ENCODE results near the gene PIGQ.
A peak's percentile ranks its signal among the peaks of the same experiment; 100 is the strongest.

The PIGQ gene

DNA sequence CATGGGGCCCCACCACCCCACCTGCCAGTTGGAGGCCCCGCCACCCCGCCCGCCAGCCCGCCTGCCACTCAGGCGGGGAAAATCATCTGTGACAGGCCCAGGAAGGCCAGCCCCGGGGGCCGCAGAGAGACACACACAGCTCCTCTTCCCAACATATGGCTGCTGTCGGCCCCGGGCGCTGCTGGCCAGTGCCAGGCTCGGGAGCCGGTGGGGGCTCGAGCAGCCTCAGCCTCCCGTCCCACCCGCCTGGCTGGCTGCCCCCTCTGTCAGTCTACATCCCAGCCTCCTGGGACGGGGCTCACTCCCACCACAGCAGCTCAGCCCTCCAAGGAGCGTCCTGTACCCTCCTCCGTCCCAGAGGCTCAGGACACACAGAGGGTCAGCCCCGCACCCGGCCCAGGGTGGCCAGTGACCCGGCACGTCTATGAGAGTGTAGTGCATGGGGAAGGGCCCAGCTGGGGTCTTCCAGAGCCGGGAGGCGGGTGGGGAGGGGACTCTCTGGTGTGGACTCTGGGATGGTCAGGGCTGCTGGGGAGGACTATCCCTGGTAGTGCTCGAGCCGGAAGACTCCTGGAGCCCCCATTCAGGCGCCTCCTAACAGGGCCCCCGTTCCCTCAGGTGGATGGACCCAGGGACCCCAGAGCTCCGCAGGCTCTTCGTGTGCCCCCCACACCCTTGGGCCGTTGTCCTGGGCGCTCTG lies 13.1 kb upstream of the PIGQ start:
- no peak for DNase-seq

DNA sequence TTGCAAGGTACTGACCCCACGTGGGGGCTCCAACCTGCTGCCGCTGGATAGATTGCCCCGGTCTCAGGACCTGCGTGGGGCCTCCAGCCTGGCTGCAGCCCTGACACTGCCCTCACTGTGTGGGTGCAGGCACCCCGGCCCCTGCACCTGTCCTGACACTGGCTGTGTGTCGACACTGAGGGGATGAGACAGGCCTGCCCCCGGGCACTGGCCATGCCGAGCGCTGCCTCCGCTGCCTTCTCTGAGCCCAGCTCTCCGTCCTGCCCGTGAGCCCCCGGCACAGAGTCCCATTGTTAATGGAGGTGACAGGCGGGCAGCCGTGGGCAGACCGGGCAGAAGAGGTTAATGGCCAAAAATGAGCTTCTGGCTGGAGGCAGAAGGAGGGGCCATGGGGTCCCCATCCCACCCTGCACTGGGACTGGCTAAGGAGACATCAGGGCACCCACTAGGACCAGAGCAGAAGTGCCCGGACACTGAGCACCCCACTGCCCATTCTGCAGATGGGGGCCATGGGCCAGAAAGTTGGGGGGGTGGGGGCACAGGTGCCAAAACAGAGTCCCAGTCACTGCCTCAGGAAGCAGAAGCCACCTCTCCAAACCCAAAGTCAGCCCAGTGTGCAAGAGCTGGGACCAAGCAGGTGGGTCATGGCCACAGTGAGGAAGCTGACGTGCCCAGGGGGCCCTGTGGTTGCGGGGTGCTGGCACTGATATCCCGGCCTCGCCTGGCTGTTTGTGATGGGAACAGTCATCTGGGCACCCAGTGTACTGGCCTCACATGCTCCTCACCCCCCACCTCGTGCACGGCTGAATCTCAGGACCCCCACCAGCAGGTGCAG lies 12.1 kb upstream of the PIGQ start:
- no peak for DNase-seq

- no peak for DNase-seq
Observed at GRCh38 chr16:558298-559020, 11.3 kb upstream of the PIGQ start.

DNA sequence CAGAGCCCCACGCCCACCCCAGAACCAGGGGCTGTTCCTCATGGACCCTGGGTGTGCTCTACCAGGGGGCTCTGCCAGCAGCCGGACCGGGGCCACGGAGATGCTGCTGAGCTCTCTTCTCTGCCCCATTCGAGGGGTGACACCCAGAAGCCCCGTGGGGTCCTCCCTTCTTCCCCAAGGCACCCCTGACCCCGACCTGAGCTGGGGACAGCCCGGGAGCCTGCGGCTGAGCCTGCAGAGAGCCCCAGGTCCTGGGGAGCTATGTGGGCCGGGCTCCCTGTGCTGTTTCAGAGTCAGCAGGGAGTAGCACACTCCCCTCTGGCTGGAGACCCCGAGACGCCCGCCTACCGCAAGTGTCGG lies 10.8 kb upstream of the PIGQ start:
- DNase-seq: no peak

GRCh38 chr16:559411-560203 lies 10.2 kb upstream of the PIGQ start:
- no peak for DNase-seq

GRCh38 chr16:560204-560700 lies 9.5 kb upstream of the PIGQ start, which contains the start of gene PRR35:
TSS of gene PRR35 (plus strand) at chr16:560394. CDS start at chr16:563295, 2,901 bp downstream.
- DNase-seq: no peak

GRCh38 chr16:560701-561412 lies 8.9 kb upstream of the PIGQ start:
- no peak for DNase-seq

DNA sequence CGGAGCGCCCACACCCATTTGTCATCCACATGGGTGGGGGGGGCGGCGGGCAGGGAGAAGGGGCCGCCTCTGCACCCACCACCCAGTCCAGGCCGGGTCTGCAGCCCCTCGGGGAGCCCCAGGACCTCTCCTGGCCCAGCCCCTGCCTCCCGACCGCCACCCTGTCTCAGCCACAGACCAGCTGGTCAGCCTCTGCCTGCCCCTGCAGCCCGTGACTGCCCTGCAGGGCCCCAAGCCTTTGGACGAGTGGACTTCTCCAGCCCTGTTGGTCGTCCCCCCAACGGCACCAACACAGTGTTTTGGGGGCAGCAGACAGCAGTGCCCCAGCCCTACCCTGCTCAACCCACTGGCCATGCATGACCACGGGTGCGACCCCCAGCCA lies 8.4 kb upstream of the PIGQ start:
- no peak for DNase-seq

DNA sequence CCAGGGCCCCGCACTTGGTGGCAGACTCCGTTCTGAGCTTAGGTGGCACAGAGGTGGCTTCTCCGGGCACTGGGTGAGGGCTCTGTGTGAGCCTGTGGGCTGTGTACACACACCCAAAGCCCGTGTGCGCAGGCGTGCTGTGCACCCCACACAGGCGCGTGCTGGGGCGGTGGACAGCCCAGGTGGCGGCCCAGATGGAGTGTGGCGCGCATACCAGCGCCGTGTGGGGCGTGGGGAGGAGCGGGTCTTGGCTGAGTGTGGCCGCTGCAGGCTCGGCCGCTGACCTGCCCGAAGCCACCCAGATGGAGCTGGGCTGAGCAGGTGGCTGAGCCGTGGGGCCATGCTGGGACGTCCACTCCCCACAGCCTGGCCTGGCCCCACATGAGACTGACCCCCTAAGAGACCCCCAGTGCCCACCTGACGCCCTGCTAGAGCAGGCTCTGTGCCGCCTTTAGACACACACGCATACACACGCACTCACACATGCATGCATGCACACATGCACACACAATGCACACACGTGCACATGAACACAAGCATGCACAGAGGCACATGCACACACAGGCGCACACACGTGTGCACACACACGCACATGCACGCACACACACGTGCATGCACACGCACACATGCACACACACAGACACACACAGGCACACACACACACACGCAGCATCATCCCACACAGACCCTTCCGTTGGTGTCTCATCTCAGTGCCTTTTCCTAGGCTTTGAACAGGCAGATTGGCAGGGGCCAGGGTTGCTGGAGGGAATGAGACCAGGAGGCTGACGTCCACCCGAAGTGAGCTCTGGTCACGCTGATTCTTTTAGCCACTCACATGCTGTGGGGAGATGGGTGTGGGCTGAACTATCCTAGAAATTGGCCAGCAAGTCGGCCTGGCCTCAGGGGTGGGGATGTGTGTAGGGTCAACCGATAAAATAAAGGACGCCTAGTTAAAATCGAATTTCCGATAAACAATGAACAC lies 7.5 kb upstream of the PIGQ start:
- no peak for DNase-seq

DNA sequence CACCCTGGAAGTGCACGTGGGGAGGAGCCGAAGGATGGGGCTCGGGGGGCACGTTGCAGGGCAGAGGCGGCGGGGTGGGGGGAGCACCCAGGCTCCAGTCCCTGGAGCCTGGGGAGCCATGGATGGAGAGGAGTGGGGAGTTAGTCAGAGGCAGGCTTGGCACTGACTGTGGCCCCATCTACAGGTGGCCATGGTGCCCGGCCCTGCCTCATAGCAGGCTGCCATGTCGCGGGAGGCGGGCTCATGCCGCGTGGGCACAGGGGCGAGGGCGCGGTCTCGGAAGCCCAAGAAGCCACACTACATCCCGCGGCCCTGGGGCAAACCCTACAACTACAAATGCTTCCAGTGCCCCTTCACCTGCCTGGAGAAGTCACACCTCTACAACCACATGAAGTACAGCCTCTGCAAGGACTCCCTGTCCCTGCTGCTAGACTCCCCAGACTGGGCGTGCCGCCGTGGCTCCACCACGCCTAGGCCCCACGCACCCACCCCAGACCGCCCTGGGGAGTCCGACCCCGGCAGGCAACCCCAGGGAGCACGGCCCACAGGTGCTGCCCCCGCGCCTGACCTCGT lies 6.6 kb upstream of the PIGQ start:
- no peak for DNase-seq

DNA sequence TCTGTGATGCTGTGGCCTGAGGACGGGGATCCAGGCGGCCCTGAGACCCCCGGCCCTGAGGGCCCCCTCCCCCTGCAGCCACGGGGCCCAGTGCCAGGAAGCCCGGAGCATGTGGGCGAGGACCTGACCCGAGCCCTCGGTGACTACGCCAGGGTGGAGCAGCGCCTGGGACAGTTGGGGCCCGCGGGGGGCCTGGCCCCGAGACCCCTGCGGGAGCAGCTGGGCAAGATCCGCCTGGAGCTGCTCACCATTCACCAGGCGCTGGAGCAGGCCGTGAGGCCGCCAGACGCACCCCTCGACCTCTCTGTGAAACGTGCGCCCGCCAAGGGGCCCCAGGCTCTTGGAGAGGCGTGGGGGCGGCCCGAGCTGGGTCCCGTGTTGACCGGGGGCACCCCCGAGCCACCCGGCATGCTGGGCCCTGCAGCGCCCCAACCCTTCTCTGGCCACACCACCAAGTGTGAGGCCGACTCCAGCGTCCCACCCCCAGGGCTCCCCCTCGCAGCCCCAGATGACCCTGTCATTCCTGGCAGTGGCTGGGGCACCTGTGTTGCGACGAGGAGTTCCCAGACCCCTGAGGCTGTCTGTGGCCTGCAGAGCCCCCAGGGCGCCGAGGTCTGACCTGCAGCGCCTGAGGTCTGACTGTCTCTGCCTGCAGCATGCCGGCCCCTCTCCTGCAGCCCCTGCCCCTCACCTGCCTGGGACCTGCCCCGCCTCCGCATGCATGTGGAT lies 4.9 kb upstream of the PIGQ start:
- DNase-seq: no peak

GRCh38 chr16:565419-566330 lies 4.1 kb upstream of the PIGQ start:
- no peak for DNase-seq

- peak in 1 of 2 donors; percentile 71 for DNase-seq
Observed at GRCh38 chr16:566475-567372, 3.0 kb upstream of the PIGQ start, which contains the start of gene NHLRC4. TSS of gene NHLRC4 (plus strand) at chr16:567005. CDS start at chr16:568048, 1,043 bp downstream.

GRCh38 chr16:567373-568256 lies 2.2 kb upstream of the PIGQ start:
- DNase-seq: no peak

DNA sequence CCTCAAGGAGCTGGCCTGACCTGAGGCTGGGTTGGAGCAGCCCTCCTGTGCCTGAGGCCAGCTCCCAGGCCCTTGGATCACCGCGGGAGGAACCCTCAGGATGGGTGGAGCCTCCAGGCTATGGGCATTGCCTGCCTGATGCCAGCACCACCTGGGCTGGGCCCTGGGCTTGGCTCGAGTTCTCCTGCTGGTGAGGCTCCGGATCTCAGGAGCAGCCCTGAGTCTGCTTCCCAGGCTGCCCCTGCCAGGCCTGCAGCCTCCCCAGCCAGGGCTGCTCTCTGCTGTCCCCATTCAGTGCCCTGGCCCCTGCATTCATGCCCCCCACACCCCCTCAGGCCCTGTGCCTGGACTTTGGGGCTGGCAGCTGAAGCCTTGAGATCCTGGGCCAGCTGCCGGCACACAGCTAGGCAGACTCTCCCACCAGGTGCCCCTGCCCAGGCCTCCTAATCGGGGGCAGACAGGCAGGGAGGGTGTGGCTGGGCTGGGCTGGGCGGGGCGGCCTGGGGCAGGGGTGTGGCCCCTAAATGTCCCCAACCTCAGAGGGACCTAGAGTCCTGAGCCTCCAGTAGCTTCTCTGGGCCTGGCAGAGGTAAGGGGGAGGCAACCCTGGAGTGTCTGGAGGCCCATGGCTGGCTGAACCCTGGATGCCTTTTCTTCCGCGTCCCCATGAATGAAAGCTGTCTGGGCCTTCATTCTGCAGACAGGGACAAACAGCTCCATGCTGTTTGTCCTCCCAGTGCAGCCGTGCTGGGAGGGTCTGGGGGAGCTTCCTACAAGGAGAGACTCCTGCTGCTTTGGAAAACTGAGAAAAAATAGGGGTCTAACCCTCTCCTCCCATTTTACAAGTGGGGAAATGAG lies 1.1 kb upstream of the PIGQ start:
- DNase-seq: no peak
